Heart right ventricle (tissue), 16 donors: ENCODE results near the gene SHROOM3. TPM values are rescaled to one million over a fixed set of nuclear protein-coding genes. Genes with fewer than 3 reads are reported as not detected.

Source experiments
- ATAC-seq, 8 donors: fragments of 200-7000 bp; cut with Tn5 transposase; one replicate each; pipeline ENCODE4 v1.9.1; 2020; ENCODE audit warnings: mild to moderate bottlenecking in 8 of 8, moderate library complexity in 8 of 8, moderate number of reproducible peaks in 1 of 8
- DNase-seq, 2 donors: peaks; one replicate each; pipeline ENCODE4 v3.0.0-alpha.2; 2020
- H3K27ac ChIP-seq, 10 donors: fragments of 200-600 bp; sonication (generic) in 2 of 10; one replicate each; pipeline versions ENCODE4 v1.5.0 to v1.8.0; 2020 to 2022; ENCODE audit warnings: mild to moderate bottlenecking in 3 of 10
- H3K27me3 ChIP-seq, 7 donors: fragments of 200-600 bp; one replicate each; pipeline ENCODE4 v1.8.0; 2021 to 2022; ENCODE audit warnings: mild to moderate bottlenecking in 2 of 7
- H3K36me3 ChIP-seq, 9 donors: fragments of 200-600 bp; sonication (generic) in 1 of 9; one replicate each; pipeline versions ENCODE4 v1.5.0 to v1.8.0; 2020 to 2022; ENCODE audit warnings: mild to moderate bottlenecking in 2 of 9
- H3K4me1 ChIP-seq, 9 donors: fragments of 200-600 bp; sonication (generic) in 1 of 9; one replicate each; pipeline versions ENCODE4 v1.5.0 to v1.8.0; 2020 to 2022; ENCODE audit warnings: mild to moderate bottlenecking in 4 of 9
- H3K4me3 ChIP-seq, 10 donors: fragments of 200-600 bp; sonication (generic) in 2 of 10; one replicate each; pipeline versions ENCODE4 v1.5.0 to v1.8.0; 2020 to 2022; ENCODE audit warnings: mild to moderate bottlenecking in 7 of 10, moderate library complexity in 2 of 10
- H3K9me3 ChIP-seq, 11 donors: fragments of 200-600 bp in 10 of 11; sonication (generic) in 2 of 11; one replicate each; pipeline versions ENCODE4 v1.5.0 to v1.8.0; 2013 to 2022; ENCODE audit warnings: mild to moderate bottlenecking in 2 of 11, control low read depth in 1 of 11, moderate library complexity in 1 of 11
- CTCF ChIP-seq, 9 donors: fragments of 200-600 bp; sonication (generic) in 2 of 9; IDR thresholded peaks; one replicate each; pipeline versions ENCODE4 v1.5.0 to v1.8.0; 2021 to 2022; ENCODE audit warnings: antibody characterized with exemption in 9 of 9, mild to moderate bottlenecking in 5 of 9, moderate library complexity in 1 of 9
- WGBS, 2 donors: extraction: QIAGEN DNeasy Blood & Tissue Kit; methylation state at CpG; one replicate each; pipeline ENCODE4 v1.1.7; 2013; ENCODE audit warnings: inconsistent platforms in 1 of 2; 5-methylcytosine and 5-hydroxymethylcytosine counted together
- intact Hi-C, 10 donors: fragments of 100-400 bp; cut with DNase I; formaldehyde crosslinking; loops; one replicate each; pipeline versions ENCODE4 v1.11.1 to v1.14.2; 2022
- polyA plus RNA-seq, 2 donors: library from polyadenylated mRNA; stranded (reverse); fragments of 200-250 nt; gene quantifications; one replicate each; pipeline ENCODE4 v1.2.3, GENCODE V29; 2013
- total RNA-seq, 10 donors: library from RNA; stranded (reverse); fragmentation: NEBNext Ultra II Directional in 3 of 10; extraction: Animal tissue kit (Norgen Biotek cat#: 25700) in 3 of 10; gene quantifications; one replicate each; pipeline versions ENCODE4 v1.2.1 to v1.2.4, GENCODE V29; 2021 to 2023
- donor health status: Arrhythmogenic right ventricular cardiomyopathy.
- donor health status: ischemic (EF 13 %, LVEDD 7.1; RV severe dilation, severe dysfunction).
- donor health status: healthy with polysubstance abuse.
- donor health status: DM: no; HTN: yes; CAD: no.
- donor health status: DM: no; HTN: no; CAD: no.
- donor health status: ischemic (EF 25% LVEDD 6.9; RV normal size, moderate dysfunction).
- donor health status: ischemic (EF 25% LVEDD 5.7; RV mildly dilated, moderate dysfunction).
- donor health status: healthy.
- donor health status: DM: yes; HTN: yes; CAD: no.
- donor health status: Ischemic cardiomyopathy.
- donor health status: ischemic (EF 35%, LVEDD 5.7; RV mildly dilated, moderate dysfunction).
- donor health status: nonischemic (EF 11% LVEDD 7.7; RV severe dilation, severe dysfunction).
- donor health status: DM: yes; HTN: yes; CAD: no.
- donor health status: PGD.
- donor health status: ischemic (EF 29% LVEDD 5.4; RV normal size, mild dysfunction).
- donor health status: nonischemic (EF 23%, LVEDD 6.1; RV moderate dilation, normal function).

SHROOM3 gene
- total and polyA plus RNA-seq, 12 donors: 1.7 to 33.3 (median 15.9) TPM

DNA sequence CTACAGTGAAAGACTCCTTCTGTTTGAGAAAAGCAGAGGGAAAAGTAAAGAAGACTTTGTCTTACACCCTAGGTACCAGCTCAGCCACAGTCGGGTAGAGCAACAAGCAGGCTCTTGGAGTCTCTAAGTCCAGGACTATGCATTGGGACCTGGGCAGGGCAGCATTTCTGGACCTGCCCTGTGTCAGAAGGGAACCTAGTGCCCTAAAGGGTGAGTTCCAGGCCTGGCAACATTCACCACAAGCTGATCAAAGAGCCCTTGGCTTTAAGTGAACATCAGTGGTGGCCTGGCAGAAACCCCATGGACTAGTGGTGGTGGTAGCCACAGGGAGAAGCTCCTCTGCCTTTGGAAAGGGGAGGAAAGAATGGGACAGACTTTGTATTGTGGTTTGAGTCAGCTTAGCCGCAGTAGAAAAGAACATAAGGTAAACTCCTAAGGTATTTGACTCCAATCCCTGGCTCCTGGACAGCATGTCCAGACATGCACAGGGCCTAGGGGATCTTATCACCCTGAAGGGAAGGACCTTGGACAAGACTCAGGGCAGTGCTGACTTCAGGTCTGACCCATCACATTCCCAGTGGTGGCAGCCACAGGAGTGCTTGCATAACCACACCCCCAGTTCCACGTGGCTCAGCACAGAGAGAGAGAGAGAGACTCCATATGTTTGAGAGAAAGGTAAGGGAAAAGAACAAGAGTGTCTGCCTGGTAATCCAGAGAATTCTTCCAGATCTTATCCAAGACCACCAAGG, 46.7 kb upstream of the SHROOM3 start:
- intact Hi-C loops: no loop called here
- no peaks in the 10 kb centered on the region for H3K4me1 ChIP-seq
- 73 to 83% methylated on average over 3 of the region's 3 CpGs for WGBS, 2 donors
- ATAC-seq: no peak
- H3K4me3 ChIP-seq: no peak overlapping the region
- peaks cover 0 to 44% (median 5%) of the 10 kb centered on the region in 11 donors for H3K9me3 ChIP-seq
- no peak for TF ChIP-seq CTCF (IDR thresholded peaks at IDR 0.05)
- H3K36me3 ChIP-seq: no peaks in the 10 kb centered on the region
- no peak for DNase-seq
- no peaks in the 10 kb centered on the region for H3K27me3 ChIP-seq
- no peak overlapping the region for H3K27ac ChIP-seq

DNA sequence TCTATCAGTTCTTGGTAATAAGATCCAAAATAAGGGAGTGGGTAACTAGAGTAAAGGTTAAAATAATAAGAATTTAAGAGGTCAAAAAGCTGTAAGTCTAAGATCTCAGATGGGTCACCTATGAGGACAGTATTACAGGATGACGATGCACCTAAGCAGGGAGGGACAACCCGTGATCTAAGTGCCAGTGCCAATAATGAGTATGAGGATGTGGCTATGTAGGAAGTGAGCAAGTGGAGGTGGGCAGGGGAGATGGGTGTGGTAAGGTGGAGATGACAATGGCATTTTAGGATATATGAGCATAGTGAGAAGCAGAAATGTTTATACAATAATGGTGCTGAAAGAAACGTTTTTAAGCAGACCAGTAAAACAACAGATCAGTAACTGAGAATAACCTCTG, 33.4 kb upstream of the SHROOM3 start:
- ATAC-seq (no peak), DNase-seq (no peak)
- 77 to 84% methylated on average over 3 of the region's 3 CpGs for WGBS, 2 donors
- intact Hi-C loops: no loop called here
- H3K27me3 ChIP-seq: peaks cover 0 to 8% (median 0%) of the 10 kb centered on the region in 7 donors
- no peak overlapping the region for H3K27ac ChIP-seq
- H3K9me3 ChIP-seq: no peaks in the 10 kb centered on the region
- no peaks in the 10 kb centered on the region for H3K4me1 ChIP-seq
- no peak for TF ChIP-seq CTCF (IDR thresholded peaks at IDR 0.05)
- H3K4me3 ChIP-seq: no peak overlapping the region
- H3K36me3 ChIP-seq: no peaks in the 10 kb centered on the region

DNA sequence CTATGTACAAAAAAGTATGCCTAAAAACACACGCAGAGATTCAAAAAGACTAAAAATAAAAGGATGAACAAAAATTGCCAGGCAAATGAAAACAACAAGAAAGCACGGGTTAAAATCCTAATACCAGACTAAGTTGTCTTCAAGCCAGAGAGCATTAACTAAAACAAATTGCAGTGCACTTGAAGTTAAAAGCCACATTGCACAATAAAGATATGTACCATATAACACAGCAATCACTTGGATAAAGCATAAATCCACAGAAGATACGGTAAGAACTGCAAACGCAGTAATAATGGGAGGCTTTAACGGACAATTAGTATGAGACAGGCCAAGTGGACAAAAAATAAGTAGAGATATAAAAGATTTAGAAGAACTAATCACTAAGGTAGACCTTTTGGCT, 28.9 kb upstream of the SHROOM3 start:
- H3K4me3 ChIP-seq: no peak overlapping the region
- peaks cover 0 to 8% (median 0%) of the 10 kb centered on the region in 7 donors for H3K27me3 ChIP-seq
- no peak for TF ChIP-seq CTCF (IDR thresholded peaks at IDR 0.05)
- WGBS, 2 donors: 80 to 82% methylated on average over 5 of the region's 5 CpGs
- no peaks in the 10 kb centered on the region for H3K36me3 ChIP-seq
- intact Hi-C loops: no loop called here
- DNase-seq (no peak), ATAC-seq (no peak)
- no peaks in the 10 kb centered on the region for H3K4me1 ChIP-seq
- no peak overlapping the region for H3K27ac ChIP-seq
- H3K9me3 ChIP-seq: no peaks in the 10 kb centered on the region

GRCh38 chr4:76407440-76408119, 27.4 kb upstream of the SHROOM3 start:
- Histone ChIP-seq H3K9me3 (no peaks in the 10 kb centered on the region), H3K4me1 (no peaks in the 10 kb centered on the region), H3K27me3 (peaks cover 0 to 3% (median 0%) of the 10 kb centered on the region in 7 donors), H3K4me3 (no peak overlapping the region), H3K36me3 (no peaks in the 10 kb centered on the region), H3K27ac (no peak overlapping the region)
- intact Hi-C loops: no loop called here
- TF ChIP-seq CTCF (IDR thresholded peaks at IDR 0.05): no peak
- ATAC-seq (no peak), DNase-seq (no peak)
- WGBS, 2 donors: 71 to 80% methylated on average over 5 of the region's 5 CpGs
